NCI-H82 treated with DMSO at 0.1 percent for 48 hours (cell line): ENCODE data around the gene ANKS1A.
"Not testable (repeated sequence)": the region's sequence is repeated elsewhere in the genome, so short reads cannot be mapped to it uniquely, and the experiment has no call there.

ENCODE experiments used
- DNase-seq: peaks from one replicate; lab custom pipeline; 2025; ENCODE audit not compliant: unreplicated experiment; lab: John Stamatoyannopoulos, UW

The ANKS1A gene

DNA sequence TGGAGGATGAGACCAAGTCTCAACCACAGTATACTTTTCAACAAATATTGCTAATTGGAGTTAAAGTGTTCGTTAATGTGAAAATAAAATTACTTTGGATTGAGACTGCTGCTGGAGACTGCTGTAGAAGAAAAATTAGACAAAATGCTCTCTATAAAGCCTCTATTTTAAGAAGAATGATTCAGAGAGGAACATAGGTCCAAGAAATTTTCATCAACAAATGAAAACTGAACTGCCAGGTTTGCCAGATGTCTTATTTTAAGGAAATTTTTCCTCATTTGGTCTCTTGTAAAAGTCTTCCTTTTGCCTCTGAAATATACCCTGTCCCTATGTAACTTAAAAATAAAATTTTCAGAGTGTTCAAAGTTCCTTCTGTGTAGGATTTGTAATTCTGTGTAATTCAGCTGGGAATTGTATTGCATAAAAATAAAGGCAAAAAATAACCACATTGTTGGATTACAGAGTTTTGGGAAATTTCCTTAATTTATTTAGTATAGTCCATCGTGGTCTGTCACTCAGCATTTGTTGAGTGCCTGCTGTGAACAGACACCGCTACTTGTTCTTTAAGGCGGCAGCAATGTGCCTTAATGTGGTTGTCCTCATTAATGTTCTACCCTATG, 27.4 kb downstream of the ANKS1A start:
- no peak for DNase-seq

DNA sequence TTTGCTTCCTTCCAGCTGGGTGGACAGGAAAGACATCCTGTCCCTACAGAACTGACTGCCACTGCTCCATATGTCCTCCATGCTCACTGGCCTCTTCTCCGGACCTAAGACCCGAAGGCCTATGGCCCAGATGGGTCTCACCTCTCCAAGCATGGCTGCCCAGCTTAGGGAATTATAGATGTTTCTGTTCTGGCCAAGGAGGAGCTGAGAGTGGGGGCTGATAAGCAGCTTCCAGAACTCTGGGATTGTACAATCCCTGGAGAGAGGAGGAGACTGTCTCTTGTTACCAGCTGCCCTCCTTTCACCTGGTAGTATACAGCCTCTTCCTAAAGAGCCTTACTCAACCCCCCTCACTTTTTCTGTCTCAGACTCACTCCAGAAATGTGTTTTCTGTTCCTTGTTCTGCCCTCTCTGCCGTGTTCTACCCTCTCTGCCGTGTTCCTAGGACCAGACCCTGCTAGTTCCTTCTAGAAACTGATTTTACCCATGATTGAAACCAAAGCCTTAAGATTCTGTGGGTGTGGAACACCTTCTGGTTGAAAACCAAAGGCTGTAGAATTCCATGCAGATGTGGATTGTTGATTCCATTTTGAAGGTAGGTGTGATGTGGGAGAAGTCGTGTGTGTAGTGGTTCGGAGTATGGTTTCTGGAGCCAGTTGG, 28.7 kb downstream of the ANKS1A start:
- DNase-seq, result no peak

DNA sequence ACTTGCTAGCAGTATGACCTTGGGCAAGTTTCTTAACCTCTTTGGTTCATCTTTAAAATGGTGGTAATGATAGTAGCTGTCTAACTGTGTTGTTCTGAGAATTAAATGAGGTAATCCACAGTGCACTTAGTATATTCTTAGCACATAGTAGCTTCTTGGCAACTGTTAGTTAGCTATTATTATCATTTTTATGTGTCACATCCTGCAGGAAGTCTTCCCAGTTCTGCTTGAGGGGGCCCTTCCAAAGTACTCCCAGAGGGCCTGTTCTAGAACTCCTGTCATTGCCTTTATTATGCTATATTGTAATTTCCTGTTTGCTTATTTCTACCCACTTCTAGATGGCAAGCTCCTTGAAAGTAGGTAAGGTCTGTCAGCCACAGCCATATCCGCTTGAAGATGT, 30.6 kb downstream of the ANKS1A start:
- DNase-seq, result no peak

DNA sequence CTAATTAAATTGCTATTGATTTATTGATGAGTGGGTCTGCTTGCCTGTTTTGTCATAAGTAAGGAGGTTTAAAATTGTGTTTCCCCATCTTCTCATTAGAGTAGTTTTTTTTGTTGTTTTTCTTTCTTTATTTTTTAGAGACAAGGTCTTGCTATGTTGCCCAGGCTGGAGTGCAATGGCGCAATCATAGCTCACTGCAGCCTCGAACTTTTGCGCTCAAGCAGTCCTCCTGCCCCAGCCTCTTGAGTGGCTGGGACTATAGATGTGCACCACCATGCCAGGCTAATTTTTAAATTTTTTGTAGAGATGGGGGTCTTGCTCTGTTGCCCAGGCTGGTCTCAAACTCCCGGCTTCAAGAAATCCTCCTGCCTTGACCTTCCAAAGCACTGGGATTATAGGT, 31.0 kb downstream of the ANKS1A start:
- DNase-seq, result no peak

DNA sequence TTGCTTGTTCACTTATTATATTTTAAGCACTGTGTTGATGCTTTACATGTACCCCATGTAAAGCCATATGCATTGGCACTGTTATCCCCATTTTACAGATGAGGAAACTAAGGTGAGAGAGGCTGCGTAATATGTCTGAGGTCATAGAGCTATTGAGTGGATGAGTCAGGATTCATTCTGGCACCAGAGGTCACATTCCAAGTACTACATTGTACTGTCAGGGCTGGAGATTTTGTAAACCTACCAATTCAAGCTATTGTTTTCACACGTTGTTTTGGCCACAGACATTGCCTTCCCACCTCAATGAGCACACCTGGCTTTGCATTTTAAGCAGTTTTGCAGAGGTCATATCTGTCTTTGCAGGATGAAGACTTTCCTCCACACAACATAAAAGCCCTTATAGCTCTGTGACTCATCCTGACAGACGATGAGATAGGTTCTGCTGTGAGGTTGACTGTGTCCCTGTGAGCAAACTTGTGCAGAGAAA, 33.2 kb downstream of the ANKS1A start:
- no peak for DNase-seq

DNA sequence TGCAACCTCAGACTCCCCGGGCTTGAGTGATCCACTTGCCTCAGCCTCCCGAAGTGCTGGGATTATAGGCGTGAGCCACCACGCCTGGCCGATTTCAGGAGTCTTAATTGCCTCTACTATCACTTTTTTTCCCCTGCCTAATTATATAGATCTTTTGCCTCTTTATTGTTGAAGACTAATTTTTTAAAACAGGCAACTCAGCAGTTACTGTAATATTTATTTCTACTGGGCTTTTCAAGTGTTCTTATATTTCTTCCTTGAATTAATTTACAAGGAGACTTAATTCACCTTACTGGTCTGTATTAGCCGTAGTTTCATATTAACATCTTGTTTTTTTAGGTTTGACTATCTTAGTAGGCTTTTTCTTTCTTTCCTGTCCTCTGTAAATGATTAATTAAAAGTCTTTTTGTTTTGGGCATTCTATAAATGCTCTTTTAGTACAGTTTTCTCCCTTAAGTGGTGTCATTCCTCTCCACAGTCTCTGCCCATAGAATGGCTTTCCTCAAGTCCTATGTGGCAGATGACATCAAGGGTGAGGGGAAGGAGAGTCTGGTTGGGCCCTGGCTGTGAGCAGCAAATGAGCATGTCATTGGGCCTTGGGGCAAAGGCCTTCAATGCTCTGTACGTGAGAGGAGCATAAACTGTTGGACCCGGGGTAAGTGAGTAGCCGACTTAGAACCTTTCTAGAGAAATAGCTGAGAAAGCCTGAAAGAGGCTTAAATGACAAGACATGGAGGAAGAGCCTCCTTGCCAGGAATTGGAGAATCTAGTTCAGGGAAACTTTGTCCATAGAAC, 36.0 kb downstream of the ANKS1A start:
- no peak for DNase-seq

- no peak for DNase-seq
Observed at GRCh38 chr6:34926655-34927054, 37.6 kb downstream of the ANKS1A start.

DNA sequence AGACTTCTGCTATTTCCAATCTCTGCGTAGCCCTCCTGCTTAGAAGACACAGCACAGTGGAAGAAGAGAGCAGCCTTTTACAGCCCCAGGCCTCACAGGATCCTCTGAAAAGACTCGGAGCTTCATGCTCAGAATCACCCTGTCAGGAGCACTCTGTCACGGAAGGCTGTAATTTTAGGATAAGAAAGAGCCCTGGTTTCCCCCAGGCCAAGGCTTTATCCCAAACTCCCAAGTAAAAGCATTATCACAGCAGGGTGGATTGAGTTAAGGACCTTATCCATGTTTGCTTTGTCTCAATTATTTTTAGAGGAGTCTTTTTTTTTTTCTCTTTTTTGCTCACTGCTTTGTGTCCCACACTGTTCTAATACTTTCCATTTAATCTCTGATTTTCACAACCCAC, 39.2 kb downstream of the ANKS1A start:
- no peak for DNase-seq

DNA sequence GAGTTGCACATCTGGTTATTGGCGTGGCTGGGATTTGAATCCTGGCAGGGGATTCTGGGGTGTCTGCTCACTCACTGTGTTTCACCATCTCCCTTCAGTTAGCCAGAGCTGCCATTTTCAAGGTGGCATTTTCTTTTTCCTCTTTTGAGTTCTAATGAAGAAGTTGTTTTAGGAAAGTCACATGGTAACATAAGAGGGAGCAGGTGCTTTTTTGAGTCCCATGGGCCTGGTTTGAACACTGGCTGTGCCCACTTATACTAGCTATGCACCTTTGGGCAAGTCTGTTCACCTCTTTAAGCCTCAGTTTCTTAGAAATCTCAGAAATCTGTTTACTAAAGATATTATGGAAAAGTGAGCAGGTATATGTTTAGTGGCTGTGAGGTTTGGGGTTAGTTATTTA, 39.6 kb downstream of the ANKS1A start:
- DNase-seq, result no peak

GRCh38 chr6:34929241-34929978, 40.4 kb downstream of the ANKS1A start:
- no peak for DNase-seq

GRCh38 chr6:34930221-34930620, 41.2 kb downstream of the ANKS1A start:
- DNase-seq, result no peak

DNA sequence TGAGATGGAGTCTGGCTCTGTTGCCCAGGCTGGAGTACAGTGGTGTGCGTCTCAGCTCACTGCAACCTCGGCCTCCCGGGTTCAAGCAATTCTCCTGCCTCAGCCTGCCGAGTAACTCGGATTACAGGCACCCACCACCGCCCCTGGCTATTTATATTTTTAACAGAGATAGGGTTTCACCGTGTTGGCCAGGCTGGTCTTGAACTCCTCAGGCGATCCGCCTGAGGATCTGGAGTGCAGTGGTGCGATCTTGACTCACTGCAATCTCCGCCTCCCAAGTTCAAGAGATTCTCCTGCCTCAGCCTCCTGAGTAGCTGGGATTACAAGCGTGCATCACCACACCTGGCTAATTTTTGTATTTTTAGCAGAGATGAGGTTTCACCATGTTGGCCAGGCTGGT, 43.1 kb downstream of the ANKS1A start:
- not testable (repeated sequence) for DNase-seq

- no peak for DNase-seq
Observed at GRCh38 chr6:34934516-34934915, 45.5 kb downstream of the ANKS1A start.

GRCh38 chr6:34938268-34938667, 49.2 kb downstream of the ANKS1A start:
- no peak for DNase-seq

GRCh38 chr6:34940030-34940434, 51.0 kb downstream of the ANKS1A start:
- no peak for DNase-seq

- no peak for DNase-seq
Observed at GRCh38 chr6:34941421-34941820, 52.4 kb downstream of the ANKS1A start.

DNA sequence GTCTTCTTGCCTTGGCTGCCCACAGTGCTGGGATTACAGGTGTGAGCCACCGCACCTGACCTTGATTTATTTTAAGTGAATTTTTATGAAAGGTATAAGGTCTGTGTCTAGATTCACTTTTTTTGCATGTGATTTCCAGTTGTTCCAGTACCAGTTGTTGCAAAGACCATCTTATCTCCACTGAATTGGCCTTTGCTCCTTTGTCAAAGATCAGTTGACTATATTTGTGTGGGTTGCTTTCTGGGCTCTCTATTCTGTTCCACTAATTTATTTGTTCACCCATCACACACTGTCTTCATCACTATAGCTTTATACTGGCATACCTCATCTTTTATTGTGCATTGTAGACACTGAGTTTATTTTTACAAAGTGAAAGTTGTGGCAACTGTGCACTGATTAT, 56.3 kb downstream of the ANKS1A start:
- no peak for DNase-seq

DNA sequence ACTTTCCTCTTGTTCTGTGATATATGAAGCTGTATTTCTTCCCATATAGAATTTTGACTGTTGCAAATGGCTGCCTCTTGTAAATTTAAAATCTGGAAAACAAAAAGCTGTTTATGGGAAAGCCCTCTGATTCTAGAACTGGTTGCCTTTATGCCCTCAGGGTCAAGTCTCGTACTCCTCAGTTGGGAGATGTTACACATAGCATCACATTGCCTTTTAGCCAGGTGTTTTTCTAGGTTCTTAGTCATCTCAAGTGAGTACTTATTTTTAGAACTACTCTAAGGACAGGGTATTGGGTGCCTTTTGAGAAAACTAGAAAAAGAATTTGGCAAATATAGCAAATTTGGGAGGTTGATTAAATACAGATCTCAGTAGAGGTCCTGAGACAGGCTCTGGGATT, 58.5 kb downstream of the ANKS1A start:
- DNase-seq, result no peak

DNA sequence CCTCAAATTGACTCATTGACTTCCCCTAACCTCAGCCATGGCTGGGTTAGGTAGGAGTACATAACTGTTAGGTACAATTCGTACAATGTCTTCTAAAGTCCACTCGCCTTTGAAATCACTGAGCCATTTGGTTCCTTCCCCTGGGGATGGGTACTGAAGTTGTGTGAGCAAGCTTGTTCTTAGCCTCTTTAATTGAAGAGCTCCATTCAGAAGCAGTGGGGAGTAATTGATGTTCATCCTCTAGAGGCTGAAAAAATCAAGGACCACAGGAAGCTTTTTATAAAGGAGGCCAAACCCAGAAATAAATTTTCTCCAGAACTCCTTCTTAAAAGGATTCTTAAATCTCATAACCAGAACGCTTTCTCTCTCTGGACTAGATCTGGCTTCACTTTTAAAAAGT, 60.6 kb downstream of the ANKS1A start:
- DNase-seq, result no peak

DNA sequence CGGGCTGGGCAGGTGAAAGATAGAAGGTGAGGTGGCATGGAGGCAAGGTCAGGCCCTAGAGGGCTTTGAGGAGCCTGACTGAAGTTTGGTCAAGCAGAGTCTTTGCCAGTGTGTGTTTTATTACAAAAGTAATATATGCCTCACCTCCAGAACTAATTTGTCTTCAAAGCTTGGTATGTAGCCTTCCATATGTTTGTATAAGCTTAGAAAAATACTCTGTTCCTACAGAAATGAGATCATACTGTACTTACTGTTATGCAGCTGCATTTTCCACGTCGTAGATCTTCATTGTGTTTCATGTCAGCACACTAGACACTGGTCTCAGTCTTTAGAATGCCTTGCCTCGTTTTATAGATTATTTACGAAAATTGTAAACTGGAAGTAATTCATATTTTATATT, 61.8 kb downstream of the ANKS1A start:
- no peak for DNase-seq

GRCh38 chr6:34951731-34952130, 62.7 kb downstream of the ANKS1A start:
- DNase-seq, result peak; percentile 68
